PFSK-1 (cell line): ENCODE results near the gene FUCA1.

ENCODE experiments used
- POLR2AphosphoS5 ChIP-seq: IDR thresholded peaks from 2 replicates; pipeline ENCODE4 v1.6.1; 2012; ENCODE audit warnings: low read depth, mild to moderate bottlenecking, control low read depth, low read length, moderate library complexity
- REST ChIP-seq, 2 experiments: IDR thresholded peaks; 2 replicates each; pipeline versions ENCODE4 v1.6.1 to v1.8.0; 2011 to 2012; ENCODE audit warnings: low read depth in 2 of 2, low read length in 2 of 2, control low read depth in 1 of 2, inconsistent platforms in 1 of 2, mild to moderate bottlenecking in 1 of 2, moderate library complexity in 1 of 2; ENCODE audit not compliant: insufficient read depth in 1 of 2

- TF ChIP-seq REST (IDR thresholded peaks at IDR 0.05; ENCODE audit: insufficient read depth in 1 of 2, low read depth in 2 of 2, low read length in 2 of 2) (no peak), POLR2AphosphoS5 (no peak)
These were observed 45.3 kb upstream of the FUCA1 start, which contains the start of gene CNR2 for GRCh38 chr1:23913212-23913880.
